ENCODE results near the gene TAF6L. TPM values are rescaled to one million over a fixed set of nuclear protein-coding genes. Genes with fewer than 3 reads are reported as not detected.

TAF6L gene
- total and polyA plus RNA-seq, 2 donors (not counting 3 experiments of a cell fraction or from before 2014, with no cell fraction given): 28.9 to 33.3 TPM

GRCh38 chr11:62804310-62805075, 33.3 kb downstream of the TAF6L start:
- peak overlapping the region; percentile 57 for H3K27ac ChIP-seq (ENCODE audit: insufficient read depth, low read depth, low read length)
- H3K9ac ChIP-seq (replicated peaks; ENCODE audit: extremely low read depth, insufficient read depth, low read length): peak overlapping the region; percentile 89
- peak; percentile 76 for DNase-seq (ENCODE audit: low read depth, low spot score)
- FAIRE-seq: peak; percentile 74
- H3K4me2 ChIP-seq (ENCODE audit: insufficient read depth, low read length): peak overlapping the region; percentile 73
- no peaks in the 10 kb centered on the region for H3K9me3 ChIP-seq (replicated peaks; ENCODE audit: control insufficient read depth, insufficient read depth, low read length)
- H3K4me1 ChIP-seq (ENCODE audit: control insufficient read depth, extremely low read depth, insufficient read depth, low read length): peaks cover 22% of the 10 kb centered on the region
- ChIA-PET CTCF (interaction anchor here (1.0 to 2.1 kb wide), 3 partner anchors 9 to 18 kb away, joined by 3 to 7 read pairs (median 4); partner anchors contain the start of gene TMEM179B), POLR2A (interaction anchor here (0.8 to 1.3 kb wide), 3 partner anchors 17 to 77 kb away, joined by 3 to 6 read pairs (median 6); partner anchors contain the start of gene SLC3A2)
- no peaks in the 10 kb centered on the region for H3K9me1 ChIP-seq (replicated peaks; ENCODE audit: control insufficient read depth, extremely low read depth, insufficient read depth, low read length)
- H3K36me3 ChIP-seq (ENCODE audit: control insufficient read depth in 2 of 2, extremely low read depth in 1 of 2, insufficient read depth in 2 of 2, low read length in 2 of 2): peaks cover 17 to 25% of the 10 kb centered on the region in 2 experiments
- TF ChIP-seq MAX (IDR thresholded peaks at IDR 0.05; ENCODE audit: insufficient read depth, insufficient read length) (no peak), JUN (IDR thresholded peaks at IDR 0.05; ENCODE audit: borderline replicate concordance, insufficient read depth, insufficient read length, low read depth) (peak; percentile 20)
- peak overlapping the region; percentile 3 for H2AFZ ChIP-seq (ENCODE audit: low read depth, low read length)
- peak overlapping the region; percentile 70 to 93 (median 80) for H3K4me3 ChIP-seq (replicated peaks in 1 of 3; ENCODE audit: insufficient read depth in 1 of 3, low read depth in 1 of 3, low read length in 3 of 3)
- H3K27me3 ChIP-seq (ENCODE audit: control insufficient read depth in 2 of 2, insufficient read depth in 2 of 2, low read length in 2 of 2): no peaks in the 10 kb centered on the region
- dilution Hi-C loops (cut with MboI; ENCODE audit: extremely low pct_ligation_motif_present, low sequenced_read_pairs) (no loop called here), intact Hi-C loops (cut with micrococcal nuclease) (loop anchor here (1.0 kb wide), 5 partner anchors 13 to 58 kb away; partner anchors contain the start of genes TMEM179B and WDR74)
- TSS peak; percentile 45 for BruUV-seq (replicated peaks)
- no peaks in the 10 kb centered on the region for H4K20me1 ChIP-seq (replicated peaks; ENCODE audit: control insufficient read depth, extremely low read depth, insufficient read depth, low read length)
- H3K79me2 ChIP-seq (ENCODE audit: control insufficient read depth, insufficient read depth, low read length): peaks cover 22% of the 10 kb centered on the region

- peaks cover 22% of the 10 kb centered on the region for H3K79me2 ChIP-seq (ENCODE audit: control insufficient read depth, insufficient read depth, low read length)
- peak within 1 kb of the TSS; percentile 40 for H2AFZ ChIP-seq (ENCODE audit: low read depth, low read length)
- DNase-seq (ENCODE audit: low read depth, low spot score) (peak; percentile 97), FAIRE-seq (peak; percentile 71)
- TF ChIP-seq MYC (IDR thresholded peaks at IDR 0.05; ENCODE audit: low read depth, low read length) (peak; percentile 0), GATA2 (IDR thresholded peaks at IDR 0.05; ENCODE audit: insufficient read depth, insufficient read length, low read depth, low read length) (no peak), MAX (IDR thresholded peaks at IDR 0.05; ENCODE audit: insufficient read depth, insufficient read length) (peak; percentile 37), CTCF (IDR thresholded peaks at IDR 0.05; ENCODE audit: extremely low read depth in 1 of 2, insufficient read depth in 1 of 2, low read depth in 1 of 2, low read length in 2 of 2) (peak in 1 of 2 donors; percentile 11), POLR2A (IDR thresholded peaks at IDR 0.05; ENCODE audit: low read depth, low read length) (peak; percentile 100), EZH2 (IDR thresholded peaks at IDR 0.05; ENCODE audit: borderline replicate concordance, low read depth, low read length, severe bottlenecking) (no peak), JUN (IDR thresholded peaks at IDR 0.05; ENCODE audit: borderline replicate concordance, insufficient read depth, insufficient read length, low read depth) (no peak), POLR2AphosphoS5 (IDR thresholded peaks at IDR 0.05; ENCODE audit: insufficient read depth, low read depth, low read length) (peak; percentile 100)
- no peaks in the 10 kb centered on the region for H3K9me3 ChIP-seq (replicated peaks; ENCODE audit: control insufficient read depth, insufficient read depth, low read length)
- ChIA-PET CTCF (interaction anchor here (0.6 to 3.2 kb wide), 6 partner anchors 8 to 411 kb away, joined by 3 to 25 read pairs (median 4); partner anchors contain the start of genes SLC3A2 and TMEM179B), POLR2A (interaction anchor here (0.7 to 3.7 kb wide), 6 partner anchors 9 to 76 kb away, joined by 3 to 24 read pairs (median 5); partner anchors contain the start of gene SLC3A2)
- no peaks in the 10 kb centered on the region for H3K9me1 ChIP-seq (replicated peaks; ENCODE audit: control insufficient read depth, extremely low read depth, insufficient read depth, low read length)
- H3K36me3 ChIP-seq (ENCODE audit: control insufficient read depth in 2 of 2, extremely low read depth in 1 of 2, insufficient read depth in 2 of 2, low read length in 2 of 2): peaks cover 17 to 18% of the 10 kb centered on the region in 2 experiments
- no peaks in the 10 kb centered on the region for H4K20me1 ChIP-seq (replicated peaks; ENCODE audit: control insufficient read depth, extremely low read depth, insufficient read depth, low read length)
- H3K4me3 ChIP-seq (replicated peaks in 1 of 3; ENCODE audit: insufficient read depth in 1 of 3, low read depth in 1 of 3, low read length in 3 of 3): peak within 1 kb of the TSS; percentile 70 to 93 (median 80)
- H3K4me2 ChIP-seq (ENCODE audit: insufficient read depth, low read length): peak within 1 kb of the TSS; percentile 83
- peak within 1 kb of the TSS; percentile 57 for H3K27ac ChIP-seq (ENCODE audit: insufficient read depth, low read depth, low read length)
- intact Hi-C loops (cut with micrococcal nuclease) (loop anchor here (1.0 kb wide), 3 partner anchors 18 to 34 kb away; partner anchors contain the start of genes TMEM179B and WDR74), dilution Hi-C loops (cut with MboI; ENCODE audit: extremely low pct_ligation_motif_present, low sequenced_read_pairs) (no loop called here)
- peaks cover 22% of the 10 kb centered on the region for H3K4me1 ChIP-seq (ENCODE audit: control insufficient read depth, extremely low read depth, insufficient read depth, low read length)
- BruUV-seq (replicated peaks): TSS peak; percentile 81
- peak within 1 kb of the TSS; percentile 89 for H3K9ac ChIP-seq (replicated peaks; ENCODE audit: extremely low read depth, insufficient read depth, low read length)
- no peaks in the 10 kb centered on the region for H3K27me3 ChIP-seq (ENCODE audit: control insufficient read depth in 2 of 2, insufficient read depth in 2 of 2, low read length in 2 of 2)
Observed at GRCh38 chr11:62805076-62805892, 34.1 kb downstream of the TAF6L start, which contains the start of gene NXF1. TSS of gene NXF1 (minus strand) at chr11:62805440. CDS start at chr11:62805356, 84 bp downstream.
